ENCODE data around the gene ESCO1. TPM values are rescaled to one million over a fixed set of nuclear protein-coding genes. Genes with fewer than 3 reads are reported as not detected.
"Not testable (repeated sequence)": the region's sequence is repeated elsewhere in the genome, so short reads cannot be mapped to it uniquely, and the experiment has no call there.

Gene ESCO1
- total RNA-seq, 6 experiments from 2014 or later, result 4.9 to 10.3 (median 6.5) TPM

- intact Hi-C loops (cut with DNase I), result no loop called here
- WGBS (ENCODE audit: insufficient coverage, low coverage, low lambda C conversion rate, missing lambda C conversion rate), result under 1% methylated on average over 34 of the region's 67 CpGs
- H3K4me1 ChIP-seq, result peaks cover 0 to 18% (median 0%) of the 10 kb centered on the region in 4 donors
These were observed 649 bp downstream of the ESCO1 start for GRCh38 chr18:21599585-21600525.

GRCh38 chr18:21598726-21599584 is 1.5 kb downstream of the ESCO1 start:
- ATAC-seq (no peak), DNase-seq (no peak)
- peak overlapping the region; percentile 92 to 97 (median 96) for H3K27ac ChIP-seq
- H3K27me3 ChIP-seq, result no peaks in the 10 kb centered on the region
- 44% methylated on average over 18 of the region's 18 CpGs for WGBS (ENCODE audit: insufficient coverage, low coverage, low lambda C conversion rate, missing lambda C conversion rate)
- H3K4me3 ChIP-seq, result peak overlapping the region; percentile 66 to 90 (median 75)
- H3K9me3 ChIP-seq, result no peaks in the 10 kb centered on the region
- intact Hi-C loops (cut with DNase I), result no loop called here
- H3K36me3 ChIP-seq, result no peaks in the 10 kb centered on the region
- H3K4me1 ChIP-seq, result peaks cover 0 to 18% (median 0%) of the 10 kb centered on the region in 4 donors
- TF ChIP-seq CTCF (IDR thresholded peaks at IDR 0.05) (no peak), POLR2A (IDR thresholded peaks at IDR 0.05) (no peak)

More at GRCh38 chr18:21599585-21600525, 649 bp downstream of the ESCO1 start:
- peak; percentile 78 to 85 (median 82) for DNase-seq
- ATAC-seq, result peak; percentile 75 to 84 (median 80)
- Histone ChIP-seq H3K36me3 (no peaks in the 10 kb centered on the region), H3K4me3 (peak overlapping the region; percentile 66 to 90 (median 75)), H3K27ac (peak overlapping the region; percentile 92 to 97 (median 96)), H3K27me3 (no peaks in the 10 kb centered on the region), H3K9me3 (no peaks in the 10 kb centered on the region)
- TF ChIP-seq POLR2A (IDR thresholded peaks at IDR 0.05) (no peak), CTCF (IDR thresholded peaks at IDR 0.05) (peak in 2 of 4 donors; percentile 17 to 31)

- 69% methylated on average over 1 of the region's 1 CpG for WGBS (ENCODE audit: insufficient coverage, low coverage, low lambda C conversion rate, missing lambda C conversion rate)
- Histone ChIP-seq H3K27me3 (no peaks in the 10 kb centered on the region), H3K4me1 (peaks cover 0 to 18% (median 0%) of the 10 kb centered on the region in 4 donors), H3K9me3 (no peaks in the 10 kb centered on the region), H3K36me3 (no peaks in the 10 kb centered on the region), H3K4me3 (no peak overlapping the region), H3K27ac (no peak overlapping the region)
- ATAC-seq (no peak), DNase-seq (no peak)
- no peak for TF ChIP-seq POLR2A (IDR thresholded peaks at IDR 0.05)
- TF ChIP-seq CTCF (IDR thresholded peaks at IDR 0.05), result no peak
- intact Hi-C loops (cut with DNase I), result no loop called here
These were observed 2.9 kb downstream of the ESCO1 start for GRCh38 chr18:21597620-21598019.

GRCh38 chr18:21593540-21594257 is 6.8 kb downstream of the ESCO1 start:
- intact Hi-C loops (cut with DNase I), result no loop called here
- Histone ChIP-seq H3K36me3 (no peaks in the 10 kb centered on the region), H3K4me3 (no peak overlapping the region), H3K4me1 (peaks cover 0 to 11% (median 0%) of the 10 kb centered on the region in 4 donors), H3K9me3 (no peaks in the 10 kb centered on the region), H3K27me3 (no peaks in the 10 kb centered on the region), H3K27ac (no peak overlapping the region)
- DNase-seq (no peak), ATAC-seq (no peak)
- TF ChIP-seq POLR2A (IDR thresholded peaks at IDR 0.05) (no peak), CTCF (IDR thresholded peaks at IDR 0.05) (no peak)
- 88% methylated on average over 2 of the region's 7 CpGs for WGBS (ENCODE audit: insufficient coverage, low coverage, low lambda C conversion rate, missing lambda C conversion rate)

- ATAC-seq; H3K36me3 ChIP-seq; H3K27me3 ChIP-seq; H3K27ac ChIP-seq; H3K9me3 ChIP-seq; DNase-seq; H3K4me3 ChIP-seq; intact Hi-C loops (cut with DNase I); H3K4me1 ChIP-seq: not testable (repeated sequence)
- no CpG with 5 or more reads among the region's 33 CpGs for whole genome bisulfite sequencing (ENCODE audit: insufficient coverage, low coverage, low lambda C conversion rate, missing lambda C conversion rate)
These were observed 8.1 kb downstream of the ESCO1 start for GRCh38 chr18:21592361-21592760.

Measured in right lobe of liver (tissue), 6 donors.